Left ventricle myocardium inferior (tissue), 1 donor: ENCODE measurements around the gene KRTAP11-1. TPM values are rescaled to one million over a fixed set of nuclear protein-coding genes. Genes with fewer than 3 reads are reported as not detected.

Experiments used
- DNase-seq: peaks from one replicate; pipeline ENCODE4 v3.0.0-alpha.2; 2020
- H3K27ac ChIP-seq: fragments of 200-600 bp; replicated peaks from 2 replicates; pipeline ENCODE4 v1.8.0; 2021
- H3K27me3 ChIP-seq: fragments of 200-600 bp; 2 replicates; pipeline ENCODE4 v1.8.0; 2021; ENCODE audit warnings: low read depth
- H3K36me3 ChIP-seq: fragments of 200-600 bp; 2 replicates; pipeline ENCODE4 v1.8.0; 2021
- H3K4me1 ChIP-seq: fragments of 200-600 bp; 2 replicates; pipeline ENCODE4 v1.8.0; 2021
- H3K4me3 ChIP-seq: fragments of 200-600 bp; 2 replicates; pipeline ENCODE4 v1.8.0; 2021; ENCODE audit warnings: mild to moderate bottlenecking, moderate library complexity
- H3K9me3 ChIP-seq: fragments of 200-600 bp; replicated peaks from 2 replicates; pipeline ENCODE4 v1.8.0; 2021
- CTCF ChIP-seq: fragments of 200-600 bp; IDR thresholded peaks from 2 replicates; pipeline ENCODE4 v1.8.0; 2021; ENCODE audit warnings: antibody characterized with exemption, mild to moderate bottlenecking, borderline replicate concordance
- intact Hi-C: fragments of 100-400 bp; cut with micrococcal nuclease; formaldehyde crosslinking; loops from one replicate; pipeline ENCODE4 v1.11.0; 2022
- long read RNA-seq: library from polyadenylated mRNA; unstranded; transcript quantifications from one replicate; pipeline ENCODE4 v2.0.0, GENCODE V29; 2021
- total RNA-seq: library from RNA; stranded (reverse); fragmentation: NEBNext Ultra II Directional; extraction: Animal tissue kit (Norgen Biotek cat#: 25700); gene quantifications from one replicate; pipeline ENCODE4 v1.2.1, GENCODE V29; 2021
- donor health status: DM: no; HTN: yes; CAD: no; lungs with severe emphysema.

KRTAP11-1 gene, protein sequence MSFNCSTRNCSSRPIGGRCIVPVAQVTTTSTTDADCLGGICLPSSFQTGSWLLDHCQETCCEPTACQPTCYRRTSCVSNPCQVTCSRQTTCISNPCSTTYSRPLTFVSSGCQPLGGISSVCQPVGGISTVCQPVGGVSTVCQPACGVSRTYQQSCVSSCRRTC
- not detected for total RNA-seq
- long read RNA-seq: 0 reads

DNA sequence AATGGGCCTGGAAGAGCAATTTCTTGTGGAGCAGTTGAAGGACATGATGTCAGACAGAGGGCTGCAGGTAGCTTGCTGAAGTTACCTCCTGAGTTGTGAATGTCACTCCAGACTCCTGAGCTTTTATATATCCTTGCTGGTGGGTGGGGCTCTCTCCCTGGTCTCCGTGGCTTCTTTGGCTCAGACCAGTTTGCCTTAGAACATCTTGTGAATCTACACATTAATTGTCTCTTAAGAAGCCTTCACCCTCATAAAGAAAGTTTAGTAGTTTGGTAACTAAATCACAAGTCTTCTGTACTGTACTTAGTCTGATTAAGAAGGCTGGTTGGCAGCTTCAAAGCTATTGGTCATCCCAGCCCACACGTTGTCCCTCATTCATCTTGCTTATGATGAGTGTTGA is at the start of gene KRTAP11-1:
Gene KRTAP11-1 (minus strand): TSS at position 101 of the 400 bp plus-strand sequence. CDS start 56 bp downstream, at position 45.
- H3K4me1 ChIP-seq: no peaks in the 10 kb centered on the region
- peaks cover 13% of the 10 kb centered on the region for H3K27me3 ChIP-seq
- intact Hi-C loops: no loop called here

GRCh38 chr21:30924146-30924700 is 42.8 kb upstream of the KRTAP11-1 start:
- no peaks in the 10 kb centered on the region for H3K36me3 ChIP-seq
- no peak overlapping the region for H3K27ac ChIP-seq
- no peak for TF ChIP-seq CTCF
- intact Hi-C loops: no loop called here
- H3K4me3 ChIP-seq: no peak overlapping the region
- no peak for DNase-seq
- H3K27me3 ChIP-seq: no peaks in the 10 kb centered on the region
- no peaks in the 10 kb centered on the region for H3K4me1 ChIP-seq
- H3K9me3 ChIP-seq: peaks cover 33% of the 10 kb centered on the region

More for the DNA sequence above, at the start of gene KRTAP11-1:
- no peak for DNase-seq
- Histone ChIP-seq H3K27ac (no peak within 1 kb of the TSS), H3K9me3 (no peaks in the 10 kb centered on the region), H3K4me3 (no peak within 1 kb of the TSS), H3K36me3 (no peaks in the 10 kb centered on the region)
- no peak for TF ChIP-seq CTCF

DNA sequence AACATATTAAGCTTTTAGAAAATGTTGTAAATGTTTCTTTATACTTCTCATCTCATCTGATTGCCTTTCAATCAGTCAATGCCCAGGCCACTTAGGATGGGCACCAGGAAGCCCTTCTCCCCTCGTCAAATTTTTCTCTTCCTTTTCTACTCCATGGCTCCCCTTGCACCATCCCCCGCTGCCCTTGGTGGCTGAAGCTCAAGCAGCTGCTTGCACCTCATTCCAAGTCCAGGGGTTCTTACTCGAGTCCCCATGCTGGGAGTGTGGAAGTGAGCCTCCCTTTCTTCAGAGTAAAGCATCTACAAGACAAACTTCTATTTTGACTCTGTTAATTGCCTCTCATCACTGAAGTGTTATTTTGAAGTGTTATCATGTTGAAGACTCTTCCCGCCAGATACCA is 39.7 kb upstream of the KRTAP11-1 start:
- TF ChIP-seq CTCF: no peak
- peaks cover 11% of the 10 kb centered on the region for H3K9me3 ChIP-seq
- H3K27ac ChIP-seq: no peak overlapping the region
- intact Hi-C loops: no loop called here
- no peaks in the 10 kb centered on the region for H3K27me3 ChIP-seq
- H3K4me3 ChIP-seq: no peak overlapping the region
- H3K36me3 ChIP-seq: no peaks in the 10 kb centered on the region
- no peaks in the 10 kb centered on the region for H3K4me1 ChIP-seq
- no peak for DNase-seq

GRCh38 chr21:30917557-30917956 is 36.2 kb upstream of the KRTAP11-1 start:
- TF ChIP-seq CTCF: no peak
- intact Hi-C loops: no loop called here
- no peak for DNase-seq

DNA sequence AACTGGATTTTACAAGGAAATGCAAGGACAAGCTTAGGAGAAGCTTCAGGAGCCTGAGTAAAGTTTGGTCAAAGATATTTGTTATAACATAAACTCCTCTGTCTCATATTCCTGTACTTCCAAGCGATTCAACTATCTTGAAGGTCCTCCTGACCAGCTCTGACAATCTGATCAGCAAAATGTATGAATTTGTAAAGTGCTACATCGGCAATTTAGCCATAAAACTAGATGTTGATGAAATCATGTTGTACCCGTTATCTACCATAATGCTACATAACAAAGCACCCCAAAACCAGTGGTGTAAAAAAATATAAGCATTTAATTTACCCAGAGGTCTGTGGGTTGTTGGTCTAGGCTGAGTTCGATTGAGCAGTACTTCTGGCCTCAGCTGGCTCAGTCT is 19.5 kb upstream of the KRTAP11-1 start:
- Histone ChIP-seq H3K9me3 (no peaks in the 10 kb centered on the region), H3K4me1 (no peaks in the 10 kb centered on the region), H3K27ac (no peak overlapping the region), H3K36me3 (no peaks in the 10 kb centered on the region), H3K4me3 (no peak overlapping the region), H3K27me3 (no peaks in the 10 kb centered on the region)
- no peak for TF ChIP-seq CTCF
- DNase-seq: no peak
- intact Hi-C loops: no loop called here

More at GRCh38 chr21:30917557-30917956, 36.2 kb upstream of the KRTAP11-1 start:
- Histone ChIP-seq H3K4me3 (no peak overlapping the region), H3K27me3 (peaks cover 1% of the 10 kb centered on the region), H3K4me1 (no peaks in the 10 kb centered on the region), H3K27ac (no peak overlapping the region), H3K36me3 (no peaks in the 10 kb centered on the region), H3K9me3 (no peaks in the 10 kb centered on the region)
